Ascending aorta (tissue), 2 donors: ENCODE results near the gene SLC1A3. TPM values are rescaled to one million over a fixed set of nuclear protein-coding genes. Genes with fewer than 3 reads are reported as not detected.

Experiments
- DNase-seq, 2 donors: peaks; one replicate each; pipeline ENCODE4 v3.0.0-alpha.2; 2019; ENCODE audit warnings: low spot score in 2 of 2
- H3K27ac ChIP-seq, 2 donors: fragments of 200-600 bp; sonication (generic); one replicate each; pipeline ENCODE4 v1.5.1; 2016 to 2017; ENCODE audit warnings: mild to moderate bottlenecking in 1 of 2
- H3K27me3 ChIP-seq: fragments of 200-600 bp; sonication (generic); one replicate; pipeline ENCODE4 v1.5.1; 2017
- H3K36me3 ChIP-seq, 2 donors: fragments of 200-600 bp; sonication (generic); one replicate each; pipeline ENCODE4 v1.5.1; 2016
- H3K4me1 ChIP-seq, 2 donors: fragments of 200-600 bp; sonication (generic); one replicate each; pipeline ENCODE4 v1.5.1; 2016 to 2017; ENCODE audit warnings: mild to moderate bottlenecking in 1 of 2
- H3K4me3 ChIP-seq, 2 donors: fragments of 200-600 bp; sonication (generic); one replicate each; pipeline ENCODE4 v1.5.1; 2016 to 2017; ENCODE audit warnings: mild to moderate bottlenecking in 1 of 2
- H3K9me3 ChIP-seq, 2 donors: fragments of 200-600 bp; sonication (generic); one replicate each; pipeline ENCODE4 v1.5.1; 2016
- CTCF ChIP-seq, 3 experiments: fragments of 200-600 bp in 2 of 3; fragments of 450-650 bp in 1 of 3; sonication (generic) in 2 of 3; IDR thresholded peaks; one replicate each; pipeline ENCODE4 v1.5.1; 2016 to 2019; ENCODE audit warnings: antibody characterized with exemption in 3 of 3, mild to moderate bottlenecking in 1 of 3, moderate library complexity in 1 of 3
- intact Hi-C: fragments of 100-400 bp; cut with DNase I; formaldehyde crosslinking; loops from one replicate; pipeline ENCODE4 v1.15.1; 2023
- total RNA-seq: library from RNA; depleted of rRNA; stranded (reverse); fragments of >200 nt; gene quantifications from one replicate; pipeline ENCODE4 v1.1.0, GENCODE V29; 2016

Gene SLC1A3
- total RNA-seq, 1 donor from 2014 or later = 3.0 TPM

GRCh38 chr5:36656556-36656955 lies 50.1 kb downstream of the SLC1A3 start:
- H3K27me3 ChIP-seq = no peaks in the 10 kb centered on the region
- H3K4me3 ChIP-seq = no peak overlapping the region
- no peak for TF ChIP-seq CTCF (IDR thresholded peaks at IDR 0.05)
- H3K4me1 ChIP-seq = peaks cover 3 to 7% of the 10 kb centered on the region in 2 donors
- no peaks in the 10 kb centered on the region for H3K9me3 ChIP-seq
- no peak for DNase-seq
- H3K27ac ChIP-seq = no peak overlapping the region
- no peaks in the 10 kb centered on the region for H3K36me3 ChIP-seq
- intact Hi-C loops = loop anchor here (5.0 kb wide), 1 partner anchor 36 kb away; no protein-coding TSS in a partner anchor

DNA sequence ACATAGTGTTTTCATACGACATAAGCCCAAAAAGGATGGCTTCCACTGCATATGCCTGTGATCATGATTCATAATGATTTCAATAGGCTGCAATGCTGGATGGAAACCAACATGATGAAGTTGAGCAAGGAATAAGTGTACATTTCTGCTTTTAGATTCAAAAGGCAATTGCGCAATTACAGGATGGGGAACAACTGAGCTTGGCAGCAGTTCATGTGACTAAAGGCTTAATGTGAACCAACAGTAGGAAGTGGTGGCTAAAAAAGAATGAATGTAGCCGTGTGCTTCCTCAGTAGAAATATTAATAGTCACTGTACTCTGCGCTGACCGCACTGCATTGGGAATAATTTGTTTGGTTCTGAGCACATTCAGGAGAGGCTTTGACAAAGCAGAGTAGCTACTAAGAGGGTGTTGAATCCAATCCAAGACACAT lies 51.2 kb downstream of the SLC1A3 start:
- H3K36me3 ChIP-seq = no peaks in the 10 kb centered on the region
- H3K27me3 ChIP-seq = no peaks in the 10 kb centered on the region
- peak in 1 of 2 donors; percentile 85 for DNase-seq
- no peak for TF ChIP-seq CTCF (IDR thresholded peaks at IDR 0.05)
- no peak overlapping the region for H3K4me3 ChIP-seq
- H3K27ac ChIP-seq = peak overlapping the region; percentile 6 to 11
- intact Hi-C loops = loop anchor here (5.0 kb wide), 1 partner anchor 35 kb away; no protein-coding TSS in a partner anchor
- peaks cover 3 to 4% of the 10 kb centered on the region in 2 donors for H3K4me1 ChIP-seq
- no peaks in the 10 kb centered on the region for H3K9me3 ChIP-seq

DNA sequence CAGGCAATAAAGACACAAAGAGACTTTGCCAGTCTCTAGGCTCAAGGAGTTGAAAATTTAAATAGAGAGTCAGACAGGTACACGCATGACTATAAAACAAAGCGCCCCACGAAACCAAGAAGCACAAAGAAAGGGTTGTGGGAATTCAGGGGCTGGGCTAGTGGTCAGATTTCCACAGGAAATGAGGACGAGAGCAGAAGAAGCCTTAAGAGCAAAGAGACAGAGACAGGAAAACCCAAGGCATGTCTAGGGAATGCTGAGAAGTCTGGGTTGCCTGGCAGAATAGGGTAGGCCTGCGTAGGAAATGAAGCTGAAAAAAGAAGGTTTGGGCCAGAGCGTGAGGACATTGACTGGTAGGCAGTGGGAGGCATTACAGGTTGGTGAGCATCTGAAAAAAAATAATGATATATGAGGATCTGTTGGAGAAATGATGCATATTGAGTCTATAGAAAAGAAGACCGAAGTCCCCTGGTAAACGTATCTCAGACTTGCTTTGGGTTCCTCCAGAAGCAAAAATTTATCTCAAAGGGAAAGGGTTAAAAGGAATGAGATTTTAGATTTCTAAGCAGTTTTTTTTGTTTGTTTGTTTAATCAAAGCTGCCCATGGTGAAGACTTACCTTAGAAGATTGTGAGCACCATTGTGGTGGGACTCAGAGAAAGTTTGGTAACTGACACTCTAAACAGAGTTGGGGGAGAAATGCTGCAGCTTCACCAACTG lies 51.8 kb downstream of the SLC1A3 start:
- Histone ChIP-seq H3K4me3 (no peak overlapping the region), H3K4me1 (peaks cover 3 to 4% of the 10 kb centered on the region in 2 donors), H3K27me3 (no peaks in the 10 kb centered on the region), H3K36me3 (no peaks in the 10 kb centered on the region), H3K9me3 (no peaks in the 10 kb centered on the region), H3K27ac (peak overlapping the region; percentile 6 to 11)
- TF ChIP-seq CTCF (IDR thresholded peaks at IDR 0.05) = no peak
- intact Hi-C loops = loop anchor here (5.0 kb wide), 1 partner anchor 34 kb away; no protein-coding TSS in a partner anchor
- no peak for DNase-seq

DNA sequence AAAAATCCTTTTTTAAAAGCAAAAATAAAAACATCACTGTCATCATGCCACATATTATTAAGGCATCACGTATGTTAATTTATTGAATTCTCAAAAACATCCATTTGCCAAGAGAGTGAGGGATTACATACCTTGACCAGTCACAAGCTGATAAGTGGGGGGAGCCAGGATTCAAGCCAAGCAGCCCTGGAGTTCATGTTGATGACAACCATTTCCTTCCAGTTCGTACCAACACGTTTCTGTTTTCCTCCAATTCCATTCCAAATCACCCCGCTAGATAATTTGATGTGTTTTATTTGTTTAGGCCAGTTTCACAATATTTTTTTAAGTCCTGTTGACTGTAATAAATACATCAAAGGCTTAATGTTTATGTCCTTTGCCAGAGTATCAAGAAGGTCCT lies 53.0 kb downstream of the SLC1A3 start:
- DNase-seq = no peak
- Histone ChIP-seq H3K36me3 (no peaks in the 10 kb centered on the region), H3K4me3 (no peak overlapping the region), H3K27ac (no peak overlapping the region), H3K9me3 (no peaks in the 10 kb centered on the region), H3K27me3 (no peaks in the 10 kb centered on the region), H3K4me1 (peaks cover 3 to 4% of the 10 kb centered on the region in 2 donors)
- intact Hi-C loops = loop anchor here (5.0 kb wide), 1 partner anchor 33 kb away; no protein-coding TSS in a partner anchor
- no peak for TF ChIP-seq CTCF (IDR thresholded peaks at IDR 0.05)

GRCh38 chr5:36660397-36661049 lies 54.1 kb downstream of the SLC1A3 start:
- Histone ChIP-seq H3K27ac (no peak overlapping the region), H3K36me3 (no peaks in the 10 kb centered on the region), H3K27me3 (no peaks in the 10 kb centered on the region), H3K4me1 (peaks cover 3 to 4% of the 10 kb centered on the region in 2 donors), H3K4me3 (no peak overlapping the region), H3K9me3 (no peaks in the 10 kb centered on the region)
- intact Hi-C loops = no loop called here
- no peak for DNase-seq
- TF ChIP-seq CTCF (IDR thresholded peaks at IDR 0.05) = no peak
